GM18517 (cell line): Measurements from ENCODE around the gene CNIH2.
"Not testable (repeated sequence)": the region's sequence is repeated elsewhere in the genome, so short reads cannot be mapped to it uniquely, and the experiment has no call there.

ENCODE experiments used
- ATAC-seq: cut with Tn5 transposase; IDR thresholded peaks from one replicate; pipeline ENCODE4 v1.9.1; 2021; ENCODE audit warnings: mild to moderate bottlenecking, moderate library complexity; ENCODE audit not compliant: unreplicated experiment

The CNIH2 gene

GRCh38 chr11:66277471-66278362 is at the start of gene CNIH2:
CNIH2 (plus strand) TSS chr11:66278175; CDS start chr11:66278457, 282 bp downstream.
- ATAC-seq = no peak

- no peak for ATAC-seq
Measured at GRCh38 chr11:66228521-66228920, 49.5 kb upstream of the CNIH2 start.

- ATAC-seq = no peak
Measured at GRCh38 chr11:66230156-66230555, 47.8 kb upstream of the CNIH2 start.

- no peak for ATAC-seq
Measured at GRCh38 chr11:66230978-66231377, 47.0 kb upstream of the CNIH2 start.

GRCh38 chr11:66231561-66231960 is 46.4 kb upstream of the CNIH2 start:
- ATAC-seq = no peak

GRCh38 chr11:66232769-66233168 is 45.2 kb upstream of the CNIH2 start:
- no peak for ATAC-seq

DNA sequence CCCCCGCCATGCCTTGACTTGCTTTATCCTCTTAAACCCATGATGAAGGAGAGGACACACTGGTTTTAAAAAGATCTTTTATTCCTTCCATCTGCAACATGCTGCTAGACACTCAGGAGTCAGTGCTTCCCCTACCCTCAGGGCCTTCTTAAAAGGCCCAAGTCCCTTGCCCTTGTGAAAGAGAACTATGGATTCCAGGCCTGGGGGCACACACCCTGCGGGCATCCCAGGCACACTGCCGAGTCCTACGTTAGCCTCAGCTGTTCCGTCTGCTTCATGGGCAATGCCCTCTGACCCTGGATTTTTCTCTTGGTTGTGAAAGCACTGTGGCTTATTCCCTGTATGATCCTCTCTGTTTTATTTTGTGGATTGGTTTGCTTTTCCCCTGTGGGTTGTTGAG is 44.7 kb upstream of the CNIH2 start:
- ATAC-seq = no peak

GRCh38 chr11:66235141-66235540 is 42.8 kb upstream of the CNIH2 start:
- no peak for ATAC-seq

- ATAC-seq = no peak
Measured at GRCh38 chr11:66237867-66238266, 40.1 kb upstream of the CNIH2 start.

- no peak for ATAC-seq
Measured at GRCh38 chr11:66238786-66239413, 39.1 kb upstream of the CNIH2 start.

DNA sequence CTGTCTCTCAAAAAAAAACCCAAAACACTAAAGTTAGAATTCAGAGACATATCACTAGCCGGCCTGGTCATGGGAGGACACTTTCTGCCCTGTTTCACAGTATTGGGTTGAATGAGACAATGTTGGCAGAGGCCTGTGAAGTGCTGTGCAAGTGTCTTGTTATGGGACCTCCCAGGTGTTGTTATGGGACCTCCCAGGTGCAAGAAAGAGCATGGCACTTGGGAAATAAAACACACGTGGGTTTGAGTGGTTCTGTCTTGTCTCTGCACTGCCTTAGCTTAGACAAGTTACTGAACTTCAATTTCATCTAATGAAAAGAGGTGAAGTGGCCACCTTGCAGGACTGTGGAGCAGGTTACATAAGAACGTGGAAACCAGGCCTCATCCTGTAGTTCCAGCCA is 38.5 kb upstream of the CNIH2 start:
- no peak for ATAC-seq

- ATAC-seq = no peak
Measured at GRCh38 chr11:66239998-66240780, 37.8 kb upstream of the CNIH2 start.

DNA sequence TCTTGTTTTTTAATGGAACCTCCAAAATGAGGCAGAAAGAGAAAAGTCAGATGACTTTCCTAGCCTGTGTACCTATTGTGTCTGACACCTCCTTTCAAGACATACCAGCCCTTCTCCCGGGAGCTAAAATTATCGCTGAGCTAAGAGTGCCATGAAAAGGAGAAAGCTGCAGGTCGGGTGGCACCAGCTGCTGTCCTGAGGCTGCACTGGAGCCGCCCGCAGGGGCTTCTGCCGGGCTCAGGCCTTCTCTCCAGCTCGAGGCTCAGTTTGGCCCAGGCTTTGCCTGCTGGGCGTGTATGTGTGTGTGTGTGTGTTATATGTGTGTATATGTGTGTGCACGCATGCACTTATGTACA is 37.2 kb upstream of the CNIH2 start:
- ATAC-seq = no peak

GRCh38 chr11:66242095-66242765 is 35.7 kb upstream of the CNIH2 start:
- no peak for ATAC-seq

DNA sequence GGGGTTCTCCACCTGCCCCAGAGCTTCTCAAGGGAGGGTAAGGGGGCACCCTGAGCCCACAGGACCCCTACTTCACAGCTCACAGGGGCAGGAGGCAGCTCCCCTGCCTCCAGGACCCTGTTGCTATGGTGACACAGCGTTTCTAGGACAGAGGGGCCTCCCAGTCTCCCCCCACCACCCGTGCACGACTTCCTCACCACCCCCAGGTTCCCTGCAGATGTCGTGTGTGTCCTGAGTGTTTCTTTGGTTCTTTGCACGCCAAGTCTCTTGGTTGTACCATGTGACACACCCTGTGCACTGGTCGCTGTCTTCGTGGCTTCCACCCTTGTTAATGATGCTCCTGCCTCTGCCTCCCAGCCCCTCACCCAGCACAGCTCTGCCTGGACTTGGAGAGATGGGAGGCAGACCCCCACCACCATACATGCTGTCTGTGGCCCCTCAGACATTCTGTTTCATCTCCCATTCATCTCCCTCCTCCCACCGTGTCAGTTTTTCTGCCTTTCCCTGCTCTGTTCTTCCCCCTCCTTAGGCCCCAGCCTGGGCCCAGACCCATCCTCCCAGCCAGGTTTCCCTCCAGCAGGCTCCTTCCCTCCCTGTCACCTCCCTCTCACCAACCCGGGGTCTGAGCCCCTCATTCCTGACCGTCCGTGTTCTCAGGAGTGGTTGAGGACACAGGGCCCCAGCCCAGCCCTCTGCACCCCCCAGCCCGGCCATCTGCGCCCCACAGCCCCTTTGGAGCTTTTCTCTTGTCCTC is 34.0 kb upstream of the CNIH2 start:
- no peak for ATAC-seq

GRCh38 chr11:66247295-66247694 is 30.7 kb upstream of the CNIH2 start:
- ATAC-seq = no peak

- no peak for ATAC-seq
Measured at GRCh38 chr11:66247801-66248200, 30.2 kb upstream of the CNIH2 start.

DNA sequence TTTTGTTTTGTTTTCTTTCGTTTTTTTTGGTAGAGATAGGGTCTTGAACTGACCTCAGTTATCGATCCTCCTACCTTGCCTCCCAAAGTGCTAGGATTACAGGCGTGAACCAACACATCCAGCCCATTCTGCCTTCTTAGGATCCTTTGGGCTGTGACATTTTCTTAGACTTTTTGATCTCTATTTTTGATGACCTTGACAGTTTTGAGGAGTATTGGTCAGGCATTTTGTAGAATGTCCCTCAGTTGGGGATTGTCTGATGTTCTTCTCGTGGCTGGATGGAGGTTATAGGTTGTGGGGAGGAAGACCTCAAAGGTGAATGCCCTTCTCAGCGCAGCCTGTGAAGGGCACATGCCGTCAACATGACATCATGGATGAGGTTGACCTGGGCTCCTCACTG is 29.1 kb upstream of the CNIH2 start:
- no peak for ATAC-seq

DNA sequence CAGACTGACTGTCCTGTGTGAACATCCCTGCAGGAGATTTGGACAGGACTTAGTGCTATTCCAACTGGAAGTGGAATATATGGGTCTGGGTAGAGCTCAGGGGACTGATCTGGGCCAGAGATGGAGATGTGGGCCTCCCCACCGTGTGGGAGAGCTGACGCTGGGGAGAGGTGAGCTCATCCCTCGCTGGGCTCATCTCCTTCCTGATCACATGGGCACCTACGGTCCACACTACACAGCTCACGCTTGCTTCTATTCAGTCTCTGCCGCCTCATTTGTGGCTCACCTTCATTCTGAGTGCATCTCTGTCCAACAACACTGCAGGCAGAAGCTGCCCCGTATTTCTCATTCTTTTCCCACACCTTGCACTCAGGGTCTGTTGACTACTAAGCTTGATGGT is 26.2 kb upstream of the CNIH2 start:
- ATAC-seq = no peak

- ATAC-seq = not testable (repeated sequence)
Measured at GRCh38 chr11:66253081-66253480, 24.9 kb upstream of the CNIH2 start.
